ENCODE data around the gene MED15.

GRCh38 chr22:20605328-20605727 lies 97.9 kb downstream of the MED15 start:
- TF ChIP-seq CTCF (IDR thresholded peaks at IDR 0.05 in 4 of 5, conservative IDR thresholded peaks at IDR 0.05 in 1 of 5) (no peak), POLR2A (IDR thresholded peaks at IDR 0.05) (no peak)

Measured in gastrocnemius medialis (tissue), 4 donors.